ENCODE results near the gene LRFN3. TPM values are rescaled to one million over a fixed set of nuclear protein-coding genes. Genes with fewer than 3 reads are reported as not detected.
"Not testable (repeated sequence)": the region's sequence is repeated elsewhere in the genome, so short reads cannot be mapped to it uniquely, and the experiment has no call there.

LRFN3 gene
- polyA plus RNA-seq, 4 donors: 3.5 to 11.7 (median 8.7) TPM

DNA sequence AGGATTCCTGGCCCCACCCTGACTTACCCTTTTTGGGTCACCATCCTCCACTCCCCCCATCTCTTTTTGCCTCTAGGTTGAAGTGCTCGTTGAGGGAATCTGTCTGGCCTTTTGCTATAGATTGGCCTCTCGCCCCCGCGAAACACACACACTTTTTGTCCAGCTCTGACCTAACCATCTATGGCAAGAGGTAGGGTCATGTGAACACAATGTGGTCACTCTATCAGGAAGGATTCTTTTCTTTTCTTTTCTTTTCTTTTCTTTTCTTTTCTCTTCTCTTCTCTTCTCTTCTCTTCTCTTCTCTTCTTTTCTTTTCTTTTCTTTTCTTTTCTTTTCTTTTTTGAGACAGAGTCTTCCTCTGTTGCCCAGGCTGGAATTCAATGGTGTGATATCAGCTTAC lies 44.8 kb downstream of the LRFN3 start:
- not testable (repeated sequence) for DNase-seq; H3K36me3 ChIP-seq (ENCODE audit: control insufficient read depth in 3 of 3, insufficient read depth in 2 of 3, low read depth in 1 of 3, low read length in 3 of 3); H3K9me3 ChIP-seq (ENCODE audit: control insufficient read depth in 2 of 2, insufficient read depth in 1 of 2, low read depth in 1 of 2, low read length in 1 of 2); H3K4me1 ChIP-seq (ENCODE audit: control insufficient read depth in 3 of 3, insufficient read depth in 2 of 3, low read depth in 1 of 3, low read length in 2 of 3); H3K4me3 ChIP-seq (ENCODE audit: low read depth in 1 of 3, low read length in 3 of 3); FAIRE-seq; H3K27ac ChIP-seq (ENCODE audit: low read depth in 1 of 3, low read length in 2 of 3)
- H3K27me3 ChIP-seq (ENCODE audit: control insufficient read depth in 3 of 3, insufficient read depth in 3 of 3, low read length in 3 of 3): peaks cover 0 to 26% (median 6%) of the 10 kb centered on the region in 3 donors
- 79 to 89% (median 82%) methylated on average over 4 of the region's 4 CpGs for WGBS, 3 donors

DNA sequence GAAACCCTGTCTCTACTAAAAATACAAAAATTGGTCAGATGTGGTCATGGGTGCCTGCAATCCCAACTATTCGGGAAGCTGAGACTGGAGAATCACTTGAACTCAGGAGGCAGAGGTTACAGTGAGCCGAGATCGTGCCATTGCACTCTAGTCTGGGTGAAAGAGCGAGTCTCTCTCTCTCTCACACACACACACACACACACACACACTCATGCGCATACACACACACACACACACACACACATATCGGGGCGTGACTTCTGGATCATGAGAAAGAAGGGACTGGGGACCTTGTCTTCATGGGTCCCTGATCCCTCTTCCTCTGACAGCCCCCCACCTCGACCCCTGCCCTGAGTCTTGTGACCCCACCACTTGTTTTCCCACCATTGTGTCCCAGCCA lies 47.0 kb downstream of the LRFN3 start:
- H3K36me3 ChIP-seq (ENCODE audit: control insufficient read depth in 3 of 3, insufficient read depth in 2 of 3, low read depth in 1 of 3, low read length in 3 of 3): no peaks in the 10 kb centered on the region
- WGBS, 3 donors: 72 to 82% (median 78%) methylated on average over 8 of the region's 8 CpGs
- H3K27me3 ChIP-seq (ENCODE audit: control insufficient read depth in 3 of 3, insufficient read depth in 3 of 3, low read length in 3 of 3): peaks cover 0 to 47% (median 11%) of the 10 kb centered on the region in 3 donors
- FAIRE-seq (no peak), DNase-seq (no peak)
- H3K9me3 ChIP-seq (ENCODE audit: control insufficient read depth in 2 of 2, insufficient read depth in 1 of 2, low read depth in 1 of 2, low read length in 1 of 2): no peaks in the 10 kb centered on the region
- no peak overlapping the region for H3K4me3 ChIP-seq (ENCODE audit: low read depth in 1 of 3, low read length in 3 of 3)
- no peaks in the 10 kb centered on the region for H3K4me1 ChIP-seq (ENCODE audit: control insufficient read depth in 3 of 3, insufficient read depth in 2 of 3, low read depth in 1 of 3, low read length in 2 of 3)
- no peak overlapping the region for H3K27ac ChIP-seq (ENCODE audit: low read depth in 1 of 3, low read length in 2 of 3)

DNA sequence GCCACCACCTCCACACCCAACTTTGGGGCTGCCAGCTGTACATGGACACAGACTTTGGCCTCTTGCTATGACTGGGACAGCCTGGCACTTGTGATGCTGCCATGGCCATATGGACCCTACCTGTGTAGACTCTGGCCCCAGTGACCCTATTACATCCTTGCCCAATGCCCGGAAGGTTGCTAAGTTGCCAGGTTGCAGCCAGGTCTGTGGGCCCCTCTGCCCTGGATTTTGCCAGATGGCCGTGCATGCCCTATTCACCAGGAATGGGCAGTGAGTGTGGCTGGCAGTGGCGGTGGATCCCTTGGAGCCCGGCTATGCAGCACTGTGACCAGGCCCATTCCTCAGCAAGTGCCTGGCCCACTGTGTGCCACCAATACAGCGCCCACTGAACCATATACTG lies 49.9 kb downstream of the LRFN3 start:
- WGBS, 3 donors: 85 to 89% (median 88%) methylated on average over 5 of the region's 5 CpGs
- Histone ChIP-seq H3K9me3 (ENCODE audit: control insufficient read depth in 2 of 2, insufficient read depth in 1 of 2, low read depth in 1 of 2, low read length in 1 of 2) (peaks cover 0 to 5% of the 10 kb centered on the region in 2 donors), H3K4me3 (ENCODE audit: low read depth in 1 of 3, low read length in 3 of 3) (no peak overlapping the region), H3K36me3 (ENCODE audit: control insufficient read depth in 3 of 3, insufficient read depth in 2 of 3, low read depth in 1 of 3, low read length in 3 of 3) (no peaks in the 10 kb centered on the region), H3K4me1 (ENCODE audit: control insufficient read depth in 3 of 3, insufficient read depth in 2 of 3, low read depth in 1 of 3, low read length in 2 of 3) (no peaks in the 10 kb centered on the region), H3K27me3 (ENCODE audit: control insufficient read depth in 3 of 3, insufficient read depth in 3 of 3, low read length in 3 of 3) (peaks cover 0 to 55% (median 11%) of the 10 kb centered on the region in 3 donors), H3K27ac (ENCODE audit: low read depth in 1 of 3, low read length in 2 of 3) (no peak overlapping the region)
- FAIRE-seq (no peak), DNase-seq (no peak)

DNA sequence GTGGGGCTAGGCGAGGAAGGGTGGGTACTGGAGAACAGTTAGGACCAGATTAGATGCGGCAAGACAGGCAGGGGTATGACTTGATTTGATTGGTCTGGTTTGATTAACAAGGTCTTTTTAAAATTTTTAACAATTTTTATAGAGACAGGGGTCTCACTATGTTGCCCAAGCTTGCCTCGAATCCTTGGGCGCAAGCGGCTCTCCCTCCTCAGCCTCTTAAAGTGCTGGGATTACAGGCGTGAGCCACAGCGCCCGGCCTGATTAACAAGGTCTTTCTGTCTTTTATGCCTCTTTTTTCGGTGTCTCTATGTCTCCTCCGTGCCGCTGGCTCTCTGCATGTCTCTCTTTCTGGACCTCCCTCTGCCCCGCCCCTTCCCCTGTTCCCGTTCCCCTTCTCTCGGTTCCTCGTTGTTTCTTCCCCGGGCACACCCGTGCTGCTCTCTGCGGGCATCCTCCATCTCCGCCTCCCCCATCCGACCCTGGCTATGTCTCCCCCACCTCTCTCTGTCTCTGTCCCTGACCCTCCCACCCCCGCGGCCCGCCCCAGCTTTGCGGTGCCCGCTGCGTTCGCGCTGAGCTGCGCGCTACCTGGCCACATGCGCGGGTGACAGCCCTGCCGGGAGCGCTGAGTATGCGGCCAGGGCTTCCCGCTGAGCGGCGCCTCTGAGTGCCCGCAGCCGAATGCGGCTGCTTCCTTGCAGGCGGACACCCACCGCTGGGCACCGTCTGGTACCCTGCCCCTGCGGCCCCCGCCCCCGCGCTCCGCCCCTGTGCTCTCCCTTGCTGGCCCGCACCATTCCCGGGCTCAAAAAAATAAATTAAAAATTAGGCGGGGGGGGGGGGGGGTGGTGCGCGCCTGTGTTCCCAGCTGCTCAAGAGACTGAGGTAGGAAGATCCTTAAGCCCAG lies 50.7 kb downstream of the LRFN3 start:
- no peaks in the 10 kb centered on the region for H3K36me3 ChIP-seq (ENCODE audit: control insufficient read depth in 3 of 3, insufficient read depth in 2 of 3, low read depth in 1 of 3, low read length in 3 of 3)
- DNase-seq: no peak
- peaks cover 0 to 53% (median 11%) of the 10 kb centered on the region in 3 donors for H3K27me3 ChIP-seq (ENCODE audit: control insufficient read depth in 3 of 3, insufficient read depth in 3 of 3, low read length in 3 of 3)
- no peak for FAIRE-seq
- peak overlapping the region in 2 of 3 donors; percentile 17 to 30 for H3K4me3 ChIP-seq (ENCODE audit: low read depth in 1 of 3, low read length in 3 of 3)
- WGBS, 3 donors: 8 to 10% (median 10%) methylated on average over 53 to 54 of the region's 54 CpGs
- H3K27ac ChIP-seq (ENCODE audit: low read depth in 1 of 3, low read length in 2 of 3): no peak overlapping the region
- H3K4me1 ChIP-seq (ENCODE audit: control insufficient read depth in 3 of 3, insufficient read depth in 2 of 3, low read depth in 1 of 3, low read length in 2 of 3): no peaks in the 10 kb centered on the region
- H3K9me3 ChIP-seq (ENCODE audit: control insufficient read depth in 2 of 2, insufficient read depth in 1 of 2, low read depth in 1 of 2, low read length in 1 of 2): peaks cover 0 to 5% of the 10 kb centered on the region in 2 donors

DNA sequence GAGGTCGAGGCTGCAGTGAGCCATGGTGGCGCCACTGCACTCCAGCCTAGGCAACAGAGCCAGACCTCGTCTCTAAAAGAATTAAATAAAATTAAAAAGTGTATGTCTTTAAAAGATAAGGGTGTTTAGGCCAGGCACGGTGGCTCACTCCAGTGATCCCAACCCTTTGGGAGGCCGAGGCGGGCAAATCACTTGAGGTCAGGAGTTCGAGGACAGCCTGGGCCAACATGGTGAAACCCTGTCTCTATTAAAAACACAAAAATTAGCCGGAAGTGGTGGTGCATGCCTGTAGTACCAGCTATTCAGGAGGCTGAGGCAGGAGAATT lies 51.4 kb downstream of the LRFN3 start:
- FAIRE-seq (no peak), DNase-seq (no peak)
- WGBS, 3 donors: 20 to 33% (median 24%) methylated on average over 7 to 8 of the region's 8 CpGs
- Histone ChIP-seq H3K4me1 (ENCODE audit: control insufficient read depth in 3 of 3, insufficient read depth in 2 of 3, low read depth in 1 of 3, low read length in 2 of 3) (no peaks in the 10 kb centered on the region), H3K27me3 (ENCODE audit: control insufficient read depth in 3 of 3, insufficient read depth in 3 of 3, low read length in 3 of 3) (peaks cover 0 to 53% (median 8%) of the 10 kb centered on the region in 3 donors), H3K36me3 (ENCODE audit: control insufficient read depth in 3 of 3, insufficient read depth in 2 of 3, low read depth in 1 of 3, low read length in 3 of 3) (no peaks in the 10 kb centered on the region), H3K4me3 (ENCODE audit: low read depth in 1 of 3, low read length in 3 of 3) (no peak overlapping the region), H3K27ac (ENCODE audit: low read depth in 1 of 3, low read length in 2 of 3) (no peak overlapping the region), H3K9me3 (ENCODE audit: control insufficient read depth in 2 of 2, insufficient read depth in 1 of 2, low read depth in 1 of 2, low read length in 1 of 2) (peaks cover 0 to 5% of the 10 kb centered on the region in 2 donors)

DNA sequence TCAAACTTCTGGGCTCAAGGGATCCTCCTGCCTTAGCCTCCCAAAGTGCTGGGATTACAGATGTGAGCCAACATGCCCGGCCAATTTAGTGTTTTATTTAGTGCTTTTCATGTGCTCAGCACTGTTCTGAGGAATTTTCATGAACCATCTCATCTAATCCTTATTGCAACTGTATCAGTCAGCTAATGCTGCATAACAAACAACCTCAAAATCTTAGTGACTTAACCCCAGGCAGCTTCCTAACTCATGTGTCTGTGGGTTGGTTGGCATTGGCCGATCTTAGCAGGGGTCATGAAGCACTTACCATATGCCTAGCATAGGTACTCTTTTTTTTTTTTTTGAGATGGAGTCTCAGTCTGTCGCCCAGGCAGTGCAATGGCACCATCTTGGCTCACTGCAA lies 52.6 kb downstream of the LRFN3 start:
- Histone ChIP-seq H3K27ac (ENCODE audit: low read depth in 1 of 3, low read length in 2 of 3) (no peak overlapping the region), H3K27me3 (ENCODE audit: control insufficient read depth in 3 of 3, insufficient read depth in 3 of 3, low read length in 3 of 3) (peaks cover 0 to 47% (median 7%) of the 10 kb centered on the region in 3 donors), H3K36me3 (ENCODE audit: control insufficient read depth in 3 of 3, insufficient read depth in 2 of 3, low read depth in 1 of 3, low read length in 3 of 3) (no peaks in the 10 kb centered on the region), H3K9me3 (ENCODE audit: control insufficient read depth in 2 of 2, insufficient read depth in 1 of 2, low read depth in 1 of 2, low read length in 1 of 2) (peaks cover 0 to 5% of the 10 kb centered on the region in 2 donors), H3K4me3 (ENCODE audit: low read depth in 1 of 3, low read length in 3 of 3) (no peak overlapping the region), H3K4me1 (ENCODE audit: control insufficient read depth in 3 of 3, insufficient read depth in 2 of 3, low read depth in 1 of 3, low read length in 2 of 3) (no peaks in the 10 kb centered on the region)
- 89 to 94% (median 90%) methylated on average over 3 of the region's 3 CpGs for WGBS, 3 donors
- no peak for FAIRE-seq
- DNase-seq: no peak

DNA sequence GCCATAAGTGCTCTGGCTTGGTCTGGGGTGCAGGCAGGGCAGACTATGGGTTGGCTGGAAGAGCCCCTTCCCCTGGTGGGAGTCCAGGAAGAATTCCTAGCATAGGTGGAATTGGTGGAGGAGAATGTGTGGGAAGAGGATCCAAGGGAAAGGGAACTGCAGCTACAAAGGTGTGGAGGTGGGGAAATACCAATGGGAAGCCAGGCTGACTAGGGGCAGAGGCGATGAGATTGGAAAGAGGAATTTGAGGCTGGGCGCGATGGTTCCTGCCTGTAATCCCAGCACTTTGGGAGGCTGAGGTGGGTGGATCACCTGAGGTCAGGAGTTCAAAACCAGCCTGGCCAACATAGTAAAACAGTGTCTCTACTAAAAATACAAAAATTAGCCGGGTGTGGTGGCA lies 54.0 kb downstream of the LRFN3 start:
- Histone ChIP-seq H3K4me3 (ENCODE audit: low read depth in 1 of 3, low read length in 3 of 3) (no peak overlapping the region), H3K27ac (ENCODE audit: low read depth in 1 of 3, low read length in 2 of 3) (no peak overlapping the region), H3K9me3 (ENCODE audit: control insufficient read depth in 2 of 2, insufficient read depth in 1 of 2, low read depth in 1 of 2, low read length in 1 of 2) (peaks cover 0 to 5% of the 10 kb centered on the region in 2 donors), H3K4me1 (ENCODE audit: control insufficient read depth in 3 of 3, insufficient read depth in 2 of 3, low read depth in 1 of 3, low read length in 2 of 3) (peaks cover 0 to 5% (median 3%) of the 10 kb centered on the region in 3 donors), H3K27me3 (ENCODE audit: control insufficient read depth in 3 of 3, insufficient read depth in 3 of 3, low read length in 3 of 3) (peaks cover 0 to 41% (median 5%) of the 10 kb centered on the region in 3 donors), H3K36me3 (ENCODE audit: control insufficient read depth in 3 of 3, insufficient read depth in 2 of 3, low read depth in 1 of 3, low read length in 3 of 3) (no peaks in the 10 kb centered on the region)
- FAIRE-seq (no peak), DNase-seq (no peak)
- WGBS, 3 donors: 88 to 91% (median 90%) methylated on average over 4 of the region's 4 CpGs

DNA sequence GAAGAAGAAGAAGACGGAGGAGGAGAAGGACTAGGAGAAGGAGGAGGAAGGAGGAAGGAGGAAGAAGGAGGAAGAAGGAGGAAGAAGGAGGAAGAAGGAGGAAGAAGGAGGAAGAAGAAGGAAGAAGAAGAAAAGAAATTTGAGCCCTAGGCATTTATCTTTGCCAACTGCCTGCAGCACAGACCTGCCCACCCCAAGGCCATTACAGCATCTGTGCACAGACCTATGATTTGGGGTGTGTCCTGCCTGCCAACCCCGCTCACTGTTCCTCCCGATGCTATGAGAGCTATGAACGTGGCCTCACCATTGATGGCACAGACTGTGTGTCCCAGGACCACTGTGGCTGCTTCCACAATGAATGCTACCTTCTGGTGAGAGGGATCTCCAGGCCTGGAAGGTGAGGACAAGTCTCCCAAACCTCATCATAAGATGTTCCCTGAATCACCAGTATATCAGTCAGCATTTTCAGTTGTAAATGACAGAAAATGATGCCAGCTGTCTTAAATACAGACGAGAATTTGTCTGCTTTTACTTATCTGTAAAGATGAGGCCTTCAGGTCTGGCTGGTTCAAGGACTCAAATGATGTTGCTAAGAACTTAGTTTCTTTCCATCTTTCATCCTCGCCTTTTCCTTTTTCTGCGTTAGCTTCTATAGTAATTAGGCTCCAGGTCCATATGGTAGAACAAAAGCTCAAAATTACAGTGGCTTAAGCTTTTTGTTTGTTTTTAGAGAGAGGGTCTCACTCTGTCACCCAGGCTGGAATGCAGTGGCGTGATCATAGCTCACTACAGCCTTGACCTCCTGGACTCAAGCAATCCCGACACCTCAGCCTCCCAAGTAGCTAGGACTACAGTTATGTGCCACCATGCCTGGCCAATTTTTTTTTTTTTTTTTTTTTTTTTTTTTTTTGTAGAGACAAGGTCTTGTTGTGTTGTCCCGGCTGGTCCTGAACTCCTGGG lies 54.9 kb downstream of the LRFN3 start:
- Histone ChIP-seq H3K36me3 (ENCODE audit: control insufficient read depth in 3 of 3, insufficient read depth in 2 of 3, low read depth in 1 of 3, low read length in 3 of 3) (no peaks in the 10 kb centered on the region), H3K27me3 (ENCODE audit: control insufficient read depth in 3 of 3, insufficient read depth in 3 of 3, low read length in 3 of 3) (peaks cover 0 to 33% (median 4%) of the 10 kb centered on the region in 3 donors), H3K4me1 (ENCODE audit: control insufficient read depth in 3 of 3, insufficient read depth in 2 of 3, low read depth in 1 of 3, low read length in 2 of 3) (peaks cover 0 to 9% (median 6%) of the 10 kb centered on the region in 3 donors), H3K9me3 (ENCODE audit: control insufficient read depth in 2 of 2, insufficient read depth in 1 of 2, low read depth in 1 of 2, low read length in 1 of 2) (peaks cover 0 to 5% of the 10 kb centered on the region in 2 donors), H3K4me3 (ENCODE audit: low read depth in 1 of 3, low read length in 3 of 3) (no peak overlapping the region), H3K27ac (ENCODE audit: low read depth in 1 of 3, low read length in 2 of 3) (no peak overlapping the region)
- FAIRE-seq (no peak), DNase-seq (no peak)
- 65 to 78% (median 77%) methylated on average over 10 of the region's 10 CpGs for WGBS, 3 donors

Data from small intestine (tissue), 7 donors.